Liver (tissue), 3 donors: ENCODE data around the gene ATP10D.

Source experiments
- CTCF ChIP-seq: fragments of 150-350 bp; IDR thresholded peaks from 2 replicates; pipeline ENCODE4 v1.5.1; 2017; ENCODE audit warnings: improper control_type of control experiment, low read depth, low read length; ENCODE audit not compliant: missing input control
- FOXA1 ChIP-seq: IDR thresholded peaks from 2 replicates; pipeline ENCODE4 v1.6.1; 2016; ENCODE audit warnings: antibody characterized with exemption
- JUND ChIP-seq, 2 donors: IDR thresholded peaks; 2 replicates each; pipeline ENCODE4 v1.6.1; 2016; ENCODE audit warnings: antibody characterized with exemption in 2 of 2
- MAX ChIP-seq: IDR thresholded peaks from 2 replicates; pipeline ENCODE4 v1.6.1; 2016; ENCODE audit warnings: antibody characterized with exemption
- RAD21 ChIP-seq, 2 donors: IDR thresholded peaks; 2 replicates each; pipeline ENCODE4 v1.6.1; 2016; ENCODE audit warnings: antibody characterized with exemption in 2 of 2, mild to moderate bottlenecking in 2 of 2
- REST ChIP-seq: IDR thresholded peaks from 2 replicates; pipeline ENCODE4 v1.6.1; 2016; ENCODE audit warnings: antibody characterized with exemption, mild to moderate bottlenecking
- ZBTB33 ChIP-seq: IDR thresholded peaks from 2 replicates; pipeline ENCODE4 v1.6.1; 2016; ENCODE audit warnings: antibody characterized with exemption
- donor health status: healthy.
- donor health status: healthy.

- no peak for TF ChIP-seq JUND (IDR thresholded peaks at IDR 0.05)
- no peak for TF ChIP-seq FOXA1
- no peak for TF ChIP-seq CTCF
- TF ChIP-seq RAD21 (IDR thresholded peaks at IDR 0.05) = no peak
- no peak for TF ChIP-seq REST
- TF ChIP-seq MAX = no peak
- no peak for TF ChIP-seq ZBTB33
Measured at GRCh38 chr4:47466056-47466785, 18.9 kb upstream of the ATP10D start.
